Activated CD4-positive, alpha-beta memory T cell treated with anti-CD3 and anti-CD28 coated beads, Interleukin-2, amount 10 ng/mL, durations not matched to agents 7 days and 5 days (primary cell): Measurements from ENCODE around the gene SCAPER. TPM values are rescaled to one million over a fixed set of nuclear protein-coding genes. Genes with fewer than 3 reads are reported as not detected.
"Not testable (repeated sequence)": the region's sequence is repeated elsewhere in the genome, so short reads cannot be mapped to it uniquely, and the experiment has no call there.

Experiments
- CTCF ChIA-PET: fragments of 350-600 bp; sonication (Branson Sonifier 250); formaldehyde crosslinking; loops from one replicate; lab custom pipeline; 2021; ENCODE audit warnings: antibody characterized with exemption, inconsistent platforms; lab: Charles Lee
- POLR2A ChIA-PET: fragments of 350-600 bp; sonication (Branson Sonifier 250); formaldehyde crosslinking; loops from one replicate; lab custom pipeline; 2021; ENCODE audit warnings: antibody characterized with exemption; lab: Charles Lee
- DNase-seq: peaks from one replicate; pipeline ENCODE4 v3.0.0-alpha.2; 2020
- H3K27ac Mint-ChIP-seq: one replicate; pipeline ENCODE4 v1.8.0; 2021; ENCODE audit warnings: mild to moderate bottlenecking, mixed read lengths
- H3K27me3 Mint-ChIP-seq: one replicate; pipeline ENCODE4 v1.8.0; 2021; ENCODE audit warnings: mixed read lengths
- H3K36me3 Mint-ChIP-seq: one replicate; pipeline ENCODE4 v1.8.0; 2021; ENCODE audit warnings: low read depth, mixed read lengths
- H3K4me1 Mint-ChIP-seq: one replicate; pipeline ENCODE4 v1.8.0; 2021; ENCODE audit warnings: mixed read lengths
- H3K4me3 Mint-ChIP-seq: one replicate; pipeline ENCODE4 v1.8.0; 2021; ENCODE audit warnings: mild to moderate bottlenecking, mixed read lengths
- H3K9me3 Mint-ChIP-seq: one replicate; pipeline ENCODE4 v1.8.0; 2021; ENCODE audit warnings: mixed read lengths
- total RNA-seq, 2 experiments: library from RNA; stranded (reverse); gene quantifications; one replicate each; pipeline ENCODE4 v1.2.3, GENCODE V29; 2021

The SCAPER gene
- total RNA-seq, 2 experiments from 2014 or later, result 19.2 to 21.9 TPM

DNA sequence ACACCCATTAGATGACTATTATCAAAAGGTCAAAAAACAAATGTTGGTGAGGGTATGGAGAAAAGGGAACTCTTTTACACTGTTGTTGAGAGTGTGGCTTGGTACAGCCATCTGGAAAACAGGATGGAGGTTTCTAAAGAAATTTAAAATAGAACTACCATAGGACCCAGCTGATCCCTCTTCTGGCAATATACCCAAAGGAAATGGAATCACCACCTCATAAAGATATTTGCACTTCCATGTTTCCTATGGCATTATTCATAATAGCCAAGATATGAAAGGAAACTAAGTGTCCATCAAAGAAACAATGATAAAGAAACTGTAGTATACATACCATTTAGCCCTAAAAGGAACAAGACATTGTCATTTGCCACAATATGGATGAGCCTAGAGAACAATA is 186.3 kb downstream of the SCAPER start:
- ChIA-PET CTCF (no interaction called here), POLR2A (no interaction called here)
- H3K4me1 Mint-ChIP-seq, result no peaks in the 10 kb centered on the region
- no peaks in the 10 kb centered on the region for H3K27me3 Mint-ChIP-seq
- H3K27ac Mint-ChIP-seq, result no peak overlapping the region
- no peak for DNase-seq
- H3K36me3 Mint-ChIP-seq, result peaks cover 26% of the 10 kb centered on the region
- H3K9me3 Mint-ChIP-seq, result peaks cover 27% of the 10 kb centered on the region
- no peak overlapping the region for H3K4me3 Mint-ChIP-seq

DNA sequence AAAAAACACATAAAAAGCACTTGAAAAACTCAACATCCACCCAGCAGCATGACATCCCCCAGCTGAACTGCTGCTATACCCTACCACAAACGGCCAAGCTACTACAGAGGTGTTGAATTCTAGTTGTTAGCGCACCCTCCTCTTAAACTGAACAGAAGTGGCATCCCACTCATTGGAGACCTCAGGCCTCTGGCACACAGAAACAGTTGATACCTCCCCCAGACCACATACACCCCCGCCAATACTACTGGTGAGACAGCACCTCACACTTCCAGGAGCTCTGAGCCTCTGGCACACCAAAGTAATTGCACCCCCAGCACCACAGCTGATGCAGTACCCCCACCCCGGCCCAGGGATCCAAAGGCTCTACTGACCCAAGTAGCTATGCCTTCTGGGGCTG is 190.2 kb downstream of the SCAPER start:
- ChIA-PET POLR2A (no interaction called here), CTCF (no interaction called here)
- no peak overlapping the region for H3K4me3 Mint-ChIP-seq

DNA sequence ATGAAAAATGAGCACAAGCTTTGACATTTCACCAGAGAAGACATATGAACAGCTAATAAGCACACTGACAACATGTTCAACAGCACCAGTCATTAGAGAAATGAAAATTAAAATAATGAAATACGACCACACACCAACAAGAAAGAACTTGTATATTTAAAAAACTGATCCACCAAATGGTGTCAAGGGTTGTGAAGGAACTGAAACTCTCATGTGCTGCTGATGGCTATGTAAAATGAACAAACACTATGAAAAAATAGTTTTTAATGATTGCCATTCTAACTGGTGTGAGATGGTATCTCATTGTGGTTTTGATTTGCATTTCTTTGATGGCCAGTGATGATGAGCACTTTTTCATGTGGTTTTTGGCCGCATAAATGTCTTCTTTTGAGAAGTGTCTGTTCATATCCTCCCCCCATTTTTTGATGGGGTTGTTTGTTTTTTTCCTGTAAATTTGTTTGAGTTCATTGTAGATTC is 193.8 kb downstream of the SCAPER start:
- no peak for DNase-seq
- Mint-ChIP-seq H3K4me1 (peaks cover 3% of the 10 kb centered on the region), H3K36me3 (peaks cover 40% of the 10 kb centered on the region), H3K9me3 (peaks cover 24% of the 10 kb centered on the region), H3K27me3 (no peaks in the 10 kb centered on the region), H3K4me3 (no peak overlapping the region), H3K27ac (no peak overlapping the region)
- ChIA-PET CTCF (no interaction called here), POLR2A (no interaction called here)

More for the DNA sequence above, 190.2 kb downstream of the SCAPER start:
- Mint-ChIP-seq H3K36me3 (peaks cover 38% of the 10 kb centered on the region), H3K27me3 (no peaks in the 10 kb centered on the region), H3K9me3 (peaks cover 28% of the 10 kb centered on the region), H3K4me1 (peaks cover 3% of the 10 kb centered on the region), H3K27ac (no peak overlapping the region)
- no peak for DNase-seq

DNA sequence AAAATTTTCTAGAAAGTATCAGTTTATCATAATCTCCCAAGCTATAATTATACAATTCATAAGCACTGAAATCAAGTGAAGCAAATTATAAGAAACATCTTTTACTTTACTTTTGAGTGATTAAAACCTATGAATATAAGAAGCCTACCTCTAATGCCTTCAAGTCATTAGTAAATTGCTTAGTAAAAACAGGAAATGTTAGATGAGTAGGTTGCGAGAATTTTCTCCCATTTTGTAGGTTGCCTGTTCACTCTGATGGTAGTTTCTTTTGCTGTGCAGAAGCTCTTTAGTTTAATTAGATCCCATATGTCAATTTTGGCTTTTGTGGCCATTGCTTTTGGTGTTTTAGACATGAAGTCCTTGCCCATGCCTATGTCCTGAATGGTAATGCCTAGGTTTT is 201.1 kb downstream of the SCAPER start:
- H3K9me3 Mint-ChIP-seq, DNase-seq, H3K27ac Mint-ChIP-seq, H3K27me3 Mint-ChIP-seq, H3K4me3 Mint-ChIP-seq, CTCF ChIA-PET, POLR2A ChIA-PET: not testable (repeated sequence)
- Mint-ChIP-seq H3K4me1 (peaks cover 14% of the 10 kb centered on the region), H3K36me3 (peaks cover 29% of the 10 kb centered on the region)

DNA sequence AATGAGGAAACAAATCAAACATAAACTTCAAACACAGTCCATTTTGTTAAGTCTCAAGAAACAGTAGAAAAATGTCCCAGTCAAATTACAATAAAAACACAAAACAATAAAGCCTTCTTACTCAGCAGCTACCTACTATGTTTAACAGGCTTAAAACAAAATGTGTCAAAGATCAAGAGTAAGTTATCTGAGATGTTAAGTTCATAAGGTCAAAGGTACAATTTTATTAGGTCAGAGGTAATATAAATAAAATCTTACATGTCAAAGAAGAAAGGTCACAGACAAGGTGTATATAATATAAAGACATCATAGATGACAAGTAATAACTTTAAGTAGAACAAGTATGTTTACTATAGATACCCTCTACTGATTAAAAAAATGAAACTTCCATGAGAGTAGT is 208.3 kb downstream of the SCAPER start:
- no peak for DNase-seq
- no peaks in the 10 kb centered on the region for H3K27me3 Mint-ChIP-seq
- no peaks in the 10 kb centered on the region for H3K4me1 Mint-ChIP-seq
- ChIA-PET CTCF (no interaction called here), POLR2A (no interaction called here)
- no peaks in the 10 kb centered on the region for H3K9me3 Mint-ChIP-seq
- H3K4me3 Mint-ChIP-seq, result no peak overlapping the region
- peaks cover 15% of the 10 kb centered on the region for H3K36me3 Mint-ChIP-seq
- H3K27ac Mint-ChIP-seq, result no peak overlapping the region

DNA sequence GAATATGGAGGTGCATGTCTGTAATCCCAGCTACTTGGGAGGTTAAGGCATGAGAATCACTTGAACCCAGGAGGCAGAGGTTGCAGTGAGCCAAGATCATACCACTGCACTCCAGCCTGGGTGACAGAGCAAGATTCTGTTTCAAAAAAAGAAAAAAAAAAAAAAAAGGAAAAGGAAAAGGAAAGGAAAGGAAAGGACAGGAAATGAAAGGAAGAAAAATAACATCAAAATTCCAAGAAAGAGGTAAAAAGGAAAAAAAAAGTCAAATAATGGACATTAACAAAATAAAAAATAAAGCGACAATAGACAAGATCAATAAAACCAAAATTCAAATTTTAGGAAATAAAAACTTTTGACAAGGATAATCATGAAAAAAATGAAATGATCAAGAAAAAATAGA is 212.6 kb downstream of the SCAPER start:
- H3K27me3 Mint-ChIP-seq, DNase-seq, H3K9me3 Mint-ChIP-seq, H3K36me3 Mint-ChIP-seq, H3K27ac Mint-ChIP-seq, POLR2A ChIA-PET, CTCF ChIA-PET, H3K4me3 Mint-ChIP-seq, H3K4me1 Mint-ChIP-seq: not testable (repeated sequence)

DNA sequence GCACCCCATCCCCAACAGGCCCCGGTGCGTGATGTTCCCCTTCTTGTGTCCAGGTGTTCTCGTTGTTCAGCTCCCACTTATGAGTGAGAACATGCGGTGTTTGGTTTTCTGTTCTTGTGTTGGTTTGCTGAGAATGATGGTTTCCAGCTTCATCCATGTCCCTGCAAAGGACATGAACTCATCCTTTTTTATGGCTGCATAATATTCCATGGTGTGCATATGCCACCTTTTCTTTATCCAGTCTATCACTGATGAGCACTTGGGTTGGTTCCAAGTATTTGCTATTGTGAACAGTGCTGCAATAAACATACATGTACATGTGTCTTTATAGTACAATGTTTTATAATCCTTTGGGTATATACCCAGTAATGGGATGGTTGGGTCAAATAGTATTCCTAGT is 217.5 kb downstream of the SCAPER start:
- H3K9me3 Mint-ChIP-seq, H3K4me3 Mint-ChIP-seq, H3K36me3 Mint-ChIP-seq, POLR2A ChIA-PET, H3K4me1 Mint-ChIP-seq, H3K27ac Mint-ChIP-seq, DNase-seq, CTCF ChIA-PET, H3K27me3 Mint-ChIP-seq: not testable (repeated sequence)

DNA sequence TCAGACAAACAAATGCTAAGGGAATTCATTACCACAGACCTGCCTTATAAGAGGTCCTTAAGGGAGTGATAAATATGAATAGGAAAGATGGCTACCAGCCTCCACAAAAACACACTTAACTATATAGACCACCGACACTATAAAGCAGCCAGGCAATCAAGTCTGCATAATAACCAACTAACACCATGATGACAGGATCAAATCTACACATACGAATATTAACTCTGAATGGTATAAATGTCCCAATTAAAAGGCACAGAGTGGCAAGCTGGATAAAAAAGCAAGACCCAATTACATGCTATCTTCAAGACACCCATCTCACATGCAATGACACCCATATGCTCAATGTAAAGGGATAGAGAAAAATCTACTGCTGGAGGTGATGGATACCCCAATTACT is 221.1 kb downstream of the SCAPER start:
- no peaks in the 10 kb centered on the region for H3K27me3 Mint-ChIP-seq
- no peak for DNase-seq
- ChIA-PET POLR2A (no interaction called here), CTCF (no interaction called here)
- no peak overlapping the region for H3K27ac Mint-ChIP-seq
- H3K9me3 Mint-ChIP-seq, result no peaks in the 10 kb centered on the region
- H3K36me3 Mint-ChIP-seq, result peaks cover 6% of the 10 kb centered on the region
- no peaks in the 10 kb centered on the region for H3K4me1 Mint-ChIP-seq
- H3K4me3 Mint-ChIP-seq, result no peak overlapping the region

DNA sequence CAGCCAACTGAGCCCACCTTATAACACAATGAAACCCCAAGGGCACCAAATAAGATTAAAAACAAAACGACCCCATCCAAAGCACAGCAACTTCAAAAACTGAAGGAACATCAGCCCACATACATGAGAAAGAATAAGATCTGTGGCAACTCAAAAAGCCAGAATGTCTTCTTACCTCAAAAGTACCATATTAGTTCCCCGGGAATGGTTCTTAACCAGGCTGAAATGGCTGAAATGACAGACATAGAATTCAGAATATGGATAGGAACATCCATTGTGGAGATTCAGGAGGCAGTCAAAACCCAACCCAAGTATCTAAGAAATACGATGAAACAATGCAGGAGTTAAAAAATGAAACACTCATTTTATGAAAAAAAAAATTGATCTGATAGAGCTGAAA is 222.3 kb downstream of the SCAPER start:
- Mint-ChIP-seq H3K36me3 (no peaks in the 10 kb centered on the region), H3K27me3 (no peaks in the 10 kb centered on the region), H3K9me3 (no peaks in the 10 kb centered on the region), H3K4me1 (no peaks in the 10 kb centered on the region), H3K4me3 (no peak overlapping the region), H3K27ac (no peak overlapping the region)
- ChIA-PET CTCF (no interaction called here), POLR2A (no interaction called here)
- DNase-seq, result no peak

DNA sequence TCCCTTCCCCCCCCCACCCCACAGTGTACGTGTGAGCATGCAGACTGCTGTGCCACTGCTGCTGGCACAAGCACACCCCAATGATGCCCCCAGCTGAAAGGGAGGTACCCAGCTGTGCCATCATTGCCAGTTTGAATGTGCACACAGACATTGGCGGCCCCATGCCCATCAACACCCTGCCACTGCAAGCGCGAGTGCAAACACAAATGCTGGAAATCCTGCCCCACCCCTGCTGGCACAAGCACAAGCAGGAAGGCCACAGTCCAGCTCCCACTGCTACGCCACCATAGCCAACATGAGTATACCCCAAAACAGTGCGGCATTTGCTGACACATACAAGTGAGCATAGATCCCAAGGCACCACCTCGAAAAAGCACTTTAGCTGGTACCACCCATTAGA is 222.9 kb downstream of the SCAPER start:
- Mint-ChIP-seq H3K9me3 (no peaks in the 10 kb centered on the region), H3K36me3 (no peaks in the 10 kb centered on the region), H3K4me3 (no peak overlapping the region), H3K4me1 (no peaks in the 10 kb centered on the region), H3K27ac (no peak overlapping the region), H3K27me3 (no peaks in the 10 kb centered on the region)
- ChIA-PET CTCF (no interaction called here), POLR2A (no interaction called here)
- DNase-seq, result no peak

DNA sequence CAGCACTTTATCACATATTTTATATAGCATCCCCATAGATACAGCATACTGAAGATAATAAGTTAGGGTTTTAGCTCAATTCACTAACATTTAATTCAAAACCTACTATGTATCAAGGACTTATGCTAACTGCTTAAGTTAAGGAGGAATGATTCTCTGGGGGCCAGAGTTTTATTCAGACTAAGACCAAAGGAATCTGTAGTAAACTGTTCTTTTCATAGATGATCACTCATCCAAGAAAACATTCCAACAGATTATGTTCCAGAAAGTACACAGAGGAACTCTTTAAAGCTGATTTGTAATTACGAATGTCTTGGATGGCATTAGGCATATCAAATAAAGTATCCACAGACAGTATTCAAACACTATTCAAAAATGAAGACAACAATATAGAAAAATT is 226.4 kb downstream of the SCAPER start:
- Mint-ChIP-seq H3K4me3 (no peak overlapping the region), H3K27ac (no peak overlapping the region), H3K36me3 (no peaks in the 10 kb centered on the region), H3K27me3 (no peaks in the 10 kb centered on the region), H3K9me3 (no peaks in the 10 kb centered on the region), H3K4me1 (no peaks in the 10 kb centered on the region)
- ChIA-PET POLR2A (no interaction called here), CTCF (no interaction called here)
- DNase-seq, result no peak

DNA sequence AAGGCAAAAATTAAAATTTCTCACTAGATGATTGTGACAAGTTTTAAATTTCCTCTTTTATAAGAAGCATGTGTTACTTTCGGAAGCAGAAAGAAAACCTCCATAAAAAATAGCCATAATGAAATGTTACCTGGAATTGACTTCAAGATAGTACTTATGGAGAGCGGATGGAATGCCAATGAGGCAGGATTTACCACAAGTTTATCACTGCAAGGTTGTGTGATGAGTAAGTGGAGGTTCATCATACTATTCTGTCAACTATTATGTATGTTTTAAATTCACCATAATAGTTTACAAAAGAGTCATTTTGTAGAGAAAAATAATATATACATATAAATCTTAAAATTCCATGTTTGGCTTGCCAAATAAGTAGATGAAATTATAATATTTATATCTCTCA is 230.3 kb downstream of the SCAPER start:
- Mint-ChIP-seq H3K27me3 (no peaks in the 10 kb centered on the region), H3K36me3 (no peaks in the 10 kb centered on the region), H3K4me3 (no peak overlapping the region), H3K4me1 (no peaks in the 10 kb centered on the region), H3K9me3 (no peaks in the 10 kb centered on the region), H3K27ac (no peak overlapping the region)
- ChIA-PET POLR2A (no interaction called here), CTCF (no interaction called here)
- no peak for DNase-seq

DNA sequence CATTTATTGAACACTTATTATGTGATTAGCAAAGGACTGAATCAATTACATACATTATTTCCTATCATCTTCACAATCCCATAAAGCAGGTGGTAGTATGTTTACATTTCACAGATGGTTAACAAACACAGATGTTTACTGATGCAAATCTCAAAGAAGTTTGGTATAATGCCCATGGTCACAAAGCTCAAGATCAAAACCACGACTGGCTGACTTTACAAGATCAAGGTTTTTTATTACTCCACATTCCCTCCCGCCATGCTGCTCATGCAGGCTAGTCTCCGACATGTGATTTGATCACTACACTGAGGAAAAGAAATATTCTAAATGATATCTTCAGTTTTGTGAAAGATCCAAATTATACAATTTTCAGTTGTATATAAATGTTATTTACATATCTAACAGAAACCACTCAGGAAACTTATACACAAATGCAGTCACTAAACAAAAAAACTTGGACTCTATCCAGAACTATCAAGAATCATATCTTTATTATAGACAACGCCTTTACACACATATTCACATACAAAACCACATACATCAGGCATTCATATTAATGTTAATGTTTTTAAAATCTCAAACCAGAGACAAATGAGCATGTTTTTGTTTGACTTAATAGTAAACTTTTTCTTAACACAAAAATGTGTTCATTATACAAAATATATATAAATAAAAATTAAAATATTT is 235.5 kb downstream of the SCAPER start:
- Mint-ChIP-seq H3K27me3 (no peaks in the 10 kb centered on the region), H3K4me1 (peaks cover 6% of the 10 kb centered on the region), H3K36me3 (peaks cover 4% of the 10 kb centered on the region), H3K4me3 (no peak overlapping the region), H3K9me3 (no peaks in the 10 kb centered on the region), H3K27ac (no peak overlapping the region)
- DNase-seq, result no peak
- POLR2A ChIA-PET, result no interaction called here
- CTCF ChIA-PET, result no interaction called here

DNA sequence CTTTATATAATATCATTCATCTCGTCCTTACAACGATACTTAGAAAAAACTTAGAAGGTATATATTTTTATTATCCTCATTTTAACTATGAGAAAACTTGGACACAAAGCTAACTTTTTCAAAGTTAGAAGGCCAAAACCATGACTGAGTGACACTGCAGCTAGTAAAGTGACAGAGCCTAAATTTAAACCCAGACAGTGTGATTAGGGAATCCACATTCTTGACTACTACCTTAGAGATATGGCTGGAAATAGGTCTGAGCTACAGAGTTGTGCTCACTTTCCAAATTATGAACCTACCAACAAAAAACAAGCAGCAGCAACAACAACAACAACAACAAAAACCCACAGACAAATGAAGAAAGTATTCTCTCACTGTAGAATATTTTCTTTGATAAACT is 236.2 kb downstream of the SCAPER start:
- CTCF ChIA-PET, result no interaction called here
- H3K27ac Mint-ChIP-seq, result no peak overlapping the region
- peaks cover 4% of the 10 kb centered on the region for H3K36me3 Mint-ChIP-seq
- DNase-seq, result no peak
- peaks cover 6% of the 10 kb centered on the region for H3K4me1 Mint-ChIP-seq
- no peaks in the 10 kb centered on the region for H3K9me3 Mint-ChIP-seq
- POLR2A ChIA-PET, result no interaction called here
- no peak overlapping the region for H3K4me3 Mint-ChIP-seq
- H3K27me3 Mint-ChIP-seq, result no peaks in the 10 kb centered on the region
